Karpas-422 (cell line): ENCODE measurements around the gene ARRB2. TPM values are rescaled to one million over a fixed set of nuclear protein-coding genes. Genes with fewer than 3 reads are reported as not detected.
A peak's percentile ranks its signal among the peaks of the same experiment; 100 is the strongest.

ENCODE experiments used
- DNase-seq: peaks from one replicate; pipeline ENCODE4 v3.0.0-alpha.2; 2015
- H2AFZ ChIP-seq: fragments of 200-600 bp; sonication (generic); 2 replicates; pipeline ENCODE4 v1.6.1; 2014; ENCODE audit warnings: antibody characterized with exemption, low read length, mixed read lengths
- H3K27ac ChIP-seq: fragments of 200-600 bp; sonication (generic); 2 replicates; pipeline ENCODE4 v1.5.1; 2014; ENCODE audit warnings: mild to moderate bottlenecking, low read length, moderate library complexity
- H3K27me3 ChIP-seq: fragments of 200-600 bp; sonication (generic); 2 replicates; pipeline ENCODE4 v1.6.1; 2014; ENCODE audit warnings: low read length, mixed read lengths
- H3K36me3 ChIP-seq: fragments of 200-600 bp; sonication (generic); 2 replicates; pipeline ENCODE4 v1.6.1; 2014; ENCODE audit warnings: low read length, mixed read lengths; ENCODE audit not compliant: insufficient read depth
- H3K4me1 ChIP-seq: fragments of 200-600 bp; sonication (generic); 2 replicates; pipeline ENCODE4 v1.6.1; 2014; ENCODE audit warnings: mild to moderate bottlenecking, low read length, mixed read lengths
- H3K4me2 ChIP-seq: fragments of 200-600 bp; sonication (generic); 2 replicates; pipeline ENCODE4 v1.6.1; 2014; ENCODE audit warnings: low read length, low read depth, mild to moderate bottlenecking; ENCODE audit not compliant: poor library complexity, severe bottlenecking
- H3K4me3 ChIP-seq: fragments of 200-600 bp; sonication (generic); 2 replicates; pipeline ENCODE4 v1.5.1; 2014; ENCODE audit warnings: mild to moderate bottlenecking, antibody characterized with exemption, low read length, mixed read lengths
- H3K79me2 ChIP-seq: fragments of 200-600 bp; sonication (generic); 2 replicates; pipeline ENCODE4 v1.6.1; 2014; ENCODE audit warnings: mild to moderate bottlenecking, low read length, mixed read lengths
- H3K9ac ChIP-seq: fragments of 200-600 bp; sonication (generic); 2 replicates; pipeline ENCODE4 v1.6.0; 2014; ENCODE audit warnings: low read length
- H3K9me2 ChIP-seq: fragments of 200-600 bp; sonication (generic), shearing (Covaris generic); replicated peaks from 2 replicates; pipeline ENCODE4 v1.6.0; 2014; ENCODE audit warnings: mild to moderate bottlenecking, low read length, moderate library complexity; ENCODE audit not compliant: insufficient read depth
- H3K9me3 ChIP-seq: fragments of 300-700, 200-600 bp; sonication (generic); 2 replicates; pipeline ENCODE4 v1.6.1; 2014; ENCODE audit warnings: low read length, mixed read lengths
- H4K20me1 ChIP-seq: fragments of 200-600 bp; sonication (generic); 2 replicates; pipeline ENCODE4 v1.6.1; 2014; ENCODE audit warnings: mild to moderate bottlenecking, antibody characterized with exemption, low read length, low read depth; ENCODE audit not compliant: insufficient read depth
- total RNA-seq: library from RNA; depleted of rRNA; stranded (reverse); fragments of >200 nt; shearing (Covaris generic); gene quantifications from 2 replicates; pipeline ENCODE4 v1.2.3, GENCODE V29; 2014; ENCODE audit warnings: low replicate concordance; rRNA removed

Gene ARRB2
- 19.1 and 53.9 TPM in 2 replicates for total RNA-seq

- Histone ChIP-seq H4K20me1 (no peaks in the 10 kb centered on the region), H3K4me2 (peak within 1 kb of the TSS; percentile 87), H3K79me2 (peaks cover 25% of the 10 kb centered on the region), H3K4me1 (peaks cover 18% of the 10 kb centered on the region), H3K9me3 (no peaks in the 10 kb centered on the region), H3K9ac (peak within 1 kb of the TSS; percentile 80), H3K9me2 (no peaks in the 10 kb centered on the region), H3K27ac (peak within 1 kb of the TSS; percentile 73), H3K27me3 (no peaks in the 10 kb centered on the region), H2AFZ (peak within 1 kb of the TSS; percentile 98), H3K4me3 (peak within 1 kb of the TSS; percentile 81), H3K36me3 (no peaks in the 10 kb centered on the region)
- peak; percentile 99 for DNase-seq
These were observed at the start of gene ARRB2 for GRCh38 chr17:4709794-4710692. TSS of gene ARRB2 (plus strand) at chr17:4710632. CDS start at chr17:4710722, 90 bp downstream.

- 0 out of 2 replicates have a peak, but pooled peaks cover 5% of the 10 kb centered on the region for H4K20me1 ChIP-seq
- no peak for DNase-seq
- H3K9me3 ChIP-seq, result no peaks in the 10 kb centered on the region
- H3K27me3 ChIP-seq, result no peaks in the 10 kb centered on the region
- H3K9ac ChIP-seq, result no peak overlapping the region
- H3K36me3 ChIP-seq, result no peaks in the 10 kb centered on the region
- H3K9me2 ChIP-seq, result no peaks in the 10 kb centered on the region
- H3K79me2 ChIP-seq, result no peaks in the 10 kb centered on the region
- no peak overlapping the region for H3K27ac ChIP-seq
- H2AFZ ChIP-seq, result no peak overlapping the region
- no peak overlapping the region for H3K4me3 ChIP-seq
- H3K4me1 ChIP-seq, result no peaks in the 10 kb centered on the region
- H3K4me2 ChIP-seq, result no peak overlapping the region
These were observed 46.7 kb upstream of the ARRB2 start for GRCh38 chr17:4663711-4664110.

GRCh38 chr17:4664230-4664629, 46.2 kb upstream of the ARRB2 start:
- no peak overlapping the region for H3K27ac ChIP-seq
- no peaks in the 10 kb centered on the region for H3K4me1 ChIP-seq
- DNase-seq, result no peak
- no peaks in the 10 kb centered on the region for H3K9me3 ChIP-seq
- H2AFZ ChIP-seq, result no peak overlapping the region
- no peak overlapping the region for H3K4me2 ChIP-seq
- 0 out of 2 replicates have a peak, but pooled peaks cover 5% of the 10 kb centered on the region for H4K20me1 ChIP-seq
- no peaks in the 10 kb centered on the region for H3K27me3 ChIP-seq
- no peaks in the 10 kb centered on the region for H3K79me2 ChIP-seq
- H3K4me3 ChIP-seq, result no peak overlapping the region
- H3K9me2 ChIP-seq, result no peaks in the 10 kb centered on the region
- no peaks in the 10 kb centered on the region for H3K36me3 ChIP-seq
- no peak overlapping the region for H3K9ac ChIP-seq

- Histone ChIP-seq H3K9me3 (no peaks in the 10 kb centered on the region), H3K9me2 (no peaks in the 10 kb centered on the region), H3K4me2 (no peak overlapping the region), H3K4me1 (no peaks in the 10 kb centered on the region), H3K27me3 (no peaks in the 10 kb centered on the region), H3K79me2 (no peaks in the 10 kb centered on the region), H3K9ac (no peak overlapping the region), H2AFZ (no peak overlapping the region), H3K36me3 (no peaks in the 10 kb centered on the region; the same call in 1 of the 2 replicates), H4K20me1 (0 out of 2 replicates have a peak, but pooled peaks cover 5% of the 10 kb centered on the region), H3K4me3 (no peak overlapping the region), H3K27ac (no peak overlapping the region)
- no peak for DNase-seq
These were observed 45.4 kb upstream of the ARRB2 start for GRCh38 chr17:4665027-4665426.

- no peak overlapping the region for H3K4me2 ChIP-seq
- peaks cover 5% of the 10 kb centered on the region for H3K36me3 ChIP-seq
- H3K9me2 ChIP-seq, result no peaks in the 10 kb centered on the region
- no peak for DNase-seq
- no peaks in the 10 kb centered on the region for H3K9me3 ChIP-seq
- no peak overlapping the region for H3K9ac ChIP-seq
- 0 out of 2 replicates have a peak, but pooled peaks cover 9% of the 10 kb centered on the region for H4K20me1 ChIP-seq
- H3K27me3 ChIP-seq, result no peaks in the 10 kb centered on the region
- no peaks in the 10 kb centered on the region for H3K4me1 ChIP-seq
- no peak overlapping the region for H3K4me3 ChIP-seq
- no peak overlapping the region for H3K27ac ChIP-seq
- no peak overlapping the region for H2AFZ ChIP-seq
- H3K79me2 ChIP-seq, result no peaks in the 10 kb centered on the region
These were observed 44.1 kb upstream of the ARRB2 start for GRCh38 chr17:4666296-4666695.

- Histone ChIP-seq H3K4me2 (no peak overlapping the region), H3K9me2 (no peaks in the 10 kb centered on the region), H3K9ac (no peak overlapping the region), H4K20me1 (0 out of 2 replicates have a peak, but pooled peaks cover 9% of the 10 kb centered on the region), H3K9me3 (no peaks in the 10 kb centered on the region), H3K4me1 (no peaks in the 10 kb centered on the region), H2AFZ (no peak overlapping the region), H3K4me3 (no peak overlapping the region), H3K27ac (no peak overlapping the region), H3K79me2 (no peaks in the 10 kb centered on the region), H3K36me3 (peaks cover 5% of the 10 kb centered on the region), H3K27me3 (no peaks in the 10 kb centered on the region)
- no peak for DNase-seq
These were observed 43.3 kb upstream of the ARRB2 start for GRCh38 chr17:4667166-4667565.

GRCh38 chr17:4672055-4672630, 38.3 kb upstream of the ARRB2 start:
- H3K9me2 ChIP-seq, result no peaks in the 10 kb centered on the region
- no peak for DNase-seq

GRCh38 chr17:4672751-4673150, 37.7 kb upstream of the ARRB2 start:
- DNase-seq, result no peak
- peaks cover 18% of the 10 kb centered on the region for H3K36me3 ChIP-seq
- H4K20me1 ChIP-seq, result 0 out of 2 replicates have a peak, but pooled peaks cover 4% of the 10 kb centered on the region
- H3K79me2 ChIP-seq, result no peaks in the 10 kb centered on the region
- H3K9me3 ChIP-seq, result no peaks in the 10 kb centered on the region
- H3K27ac ChIP-seq, result no peak overlapping the region
- H3K27me3 ChIP-seq, result no peaks in the 10 kb centered on the region
- no peak overlapping the region for H3K4me3 ChIP-seq
- no peak overlapping the region for H3K9ac ChIP-seq
- H3K4me2 ChIP-seq, result no peak overlapping the region
- H2AFZ ChIP-seq, result no peak overlapping the region
- H3K4me1 ChIP-seq, result no peaks in the 10 kb centered on the region
- no peaks in the 10 kb centered on the region for H3K9me2 ChIP-seq

More at GRCh38 chr17:4672055-4672630, 38.3 kb upstream of the ARRB2 start:
- Histone ChIP-seq H2AFZ (no peak overlapping the region), H3K4me2 (no peak overlapping the region), H4K20me1 (0 out of 2 replicates have a peak, but pooled peaks cover 9% of the 10 kb centered on the region), H3K36me3 (peaks cover 17% of the 10 kb centered on the region), H3K27me3 (no peaks in the 10 kb centered on the region), H3K9me3 (no peaks in the 10 kb centered on the region), H3K27ac (no peak overlapping the region), H3K9ac (no peak overlapping the region), H3K4me1 (no peaks in the 10 kb centered on the region), H3K79me2 (no peaks in the 10 kb centered on the region), H3K4me3 (no peak overlapping the region)
